HCT116 (cell line): ENCODE measurements around the gene SCAANT1. TPM values are rescaled to one million over a fixed set of nuclear protein-coding genes. Genes with fewer than 3 reads are reported as not detected.

Source experiments
- ATAC-seq: fragments of 200-7000 bp; cut with Tn5 transposase; 2 replicates; pipeline ENCODE4 v1.9.1; 2020; ENCODE audit warnings: mild to moderate bottlenecking, moderate library complexity
- BruUV-seq: library from RNA; stranded (reverse); fragments of 400-500 nt; replicated peaks from 2 replicates; lab custom pipeline; 2021; lab: Mats Ljungman, UMichigan
- CTCF ChIA-PET: fragments of 300-600 bp; sonication (Branson Sonifier 250); formaldehyde crosslinking; loops from one replicate; lab custom pipeline; 2021; ENCODE audit warnings: antibody characterized with exemption; lab: Charles Lee
- POLR2A ChIA-PET: fragments of 300-600, 350-600 bp; sonication (Branson Sonifier 250); formaldehyde crosslinking; loops from one replicate; lab custom pipeline; 2021; ENCODE audit warnings: antibody characterized with exemption; lab: Charles Lee
- RAD21 ChIA-PET, 2 experiments: fragments of 300-600 bp; sonication (Branson Sonifier 250); formaldehyde crosslinking; loops; one replicate each; lab custom pipeline; 2023; ENCODE audit warnings: low total read pairs in 2 of 2; ENCODE audit not compliant: uncharacterized antibody in 2 of 2, unreplicated experiment in 2 of 2, low non-redundant PET in 1 of 2; lab: Charles Lee
- DNase-seq: peaks from one replicate; pipeline ENCODE4 v3.0.0-alpha.2; 2010; ENCODE audit warnings: low read depth, low spot score
- H2AFZ ChIP-seq: fragments of 200-600 bp; shearing (Covaris generic), sonication (generic); 2 replicates; pipeline ENCODE4 v1.6.1; 2017; ENCODE audit warnings: low read depth, mixed run types, mixed read lengths, antibody characterized with exemption, low read length; ENCODE audit not compliant: poor library complexity, severe bottlenecking
- H3K27ac ChIP-seq: 2 replicates; pipeline ENCODE4 v1.5.1; 2012; ENCODE audit warnings: low read depth, low read length
- H3K27me3 ChIP-seq: fragments of 200-600 bp; sonication (generic); 2 replicates; pipeline ENCODE4 v1.6.1; 2016; ENCODE audit warnings: mixed run types, low read length, mixed read lengths; ENCODE audit not compliant: insufficient read depth
- H3K36me3 ChIP-seq, 2 experiments: fragments of 200-500 bp in 1 of 2; fragments of 200-600 bp in 1 of 2; sonication (Bioruptor generic) in 1 of 2; sonication (generic) in 1 of 2; 2 replicates each; pipeline versions ENCODE4 v1.5.1 to v1.6.1; 2014 to 2016; ENCODE audit warnings: low read length in 2 of 2, inconsistent platforms in 1 of 2, mixed read lengths in 1 of 2, mixed run types in 1 of 2; ENCODE audit not compliant: insufficient read depth in 2 of 2, control insufficient read depth in 1 of 2
- H3K4me1 ChIP-seq, 2 experiments: fragments of 200-600 bp in 1 of 2; sonication (generic) in 1 of 2; 2 replicates each; pipeline versions ENCODE4 v1.5.1 to v1.6.1; 2012 to 2017; ENCODE audit warnings: low read length in 2 of 2, inconsistent platforms in 1 of 2, mild to moderate bottlenecking in 1 of 2, mixed read lengths in 1 of 2, mixed run types in 1 of 2, moderate library complexity in 1 of 2; ENCODE audit not compliant: insufficient read depth in 2 of 2, control insufficient read depth in 1 of 2
- H3K4me2 ChIP-seq: fragments of 200-600 bp; sonication (generic); 2 replicates; pipeline ENCODE4 v1.6.1; 2017; ENCODE audit warnings: mixed run types, low read length, mixed read lengths
- H3K4me3 ChIP-seq, 2 experiments: fragments of 200-600 bp in 1 of 2; sonication (generic) in 1 of 2; replicated peaks in 1 of 2; 2 replicates each; pipeline ENCODE4 v1.5.1; 2011 to 2016; ENCODE audit warnings: low read length in 2 of 2, control low read depth in 1 of 2, low read depth in 1 of 2, mild to moderate bottlenecking in 1 of 2, mixed read lengths in 1 of 2, mixed run types in 1 of 2
- H3K79me2 ChIP-seq: fragments of 200-600 bp; sonication (generic); 2 replicates; pipeline ENCODE4 v1.6.1; 2017; ENCODE audit warnings: mild to moderate bottlenecking, mixed run types, low read length, moderate library complexity, mixed read lengths; ENCODE audit not compliant: insufficient read depth
- H3K9ac ChIP-seq: fragments of 200-600 bp; sonication (generic); 2 replicates; pipeline ENCODE4 v1.6.1; 2016; ENCODE audit warnings: low read length, mixed read lengths
- H3K9me2 ChIP-seq: fragments of 200-600 bp; sonication (generic), shearing (Covaris generic); 2 replicates; pipeline ENCODE4 v1.6.1; 2017; ENCODE audit warnings: mixed run types, mild to moderate bottlenecking, moderate library complexity; ENCODE audit not compliant: insufficient read depth
- H3K9me3 ChIP-seq, 2 experiments: fragments of 200-500 bp in 1 of 2; fragments of 200-600 bp in 1 of 2; sonication (Bioruptor generic) in 1 of 2; sonication (generic) in 1 of 2; 2 replicates each; pipeline ENCODE4 v1.6.1; 2014 to 2017; ENCODE audit warnings: low read length in 2 of 2, mixed read lengths in 2 of 2, inconsistent platforms in 1 of 2, low read depth in 1 of 2, mild to moderate bottlenecking in 1 of 2, mixed run types in 1 of 2, moderate library complexity in 1 of 2; ENCODE audit not compliant: control insufficient read depth in 1 of 2, insufficient read depth in 1 of 2
- H4K20me1 ChIP-seq: fragments of 200-600 bp; sonication (generic), shearing (Covaris generic); 2 replicates; pipeline ENCODE4 v1.6.1; 2017; ENCODE audit warnings: mixed run types, mild to moderate bottlenecking, moderate library complexity; ENCODE audit not compliant: insufficient read depth
- CBX3 ChIP-seq: IDR thresholded peaks from 2 replicates; pipeline ENCODE4 v1.6.1; 2012; ENCODE audit warnings: low read depth
- CEBPB ChIP-seq: IDR thresholded peaks from 2 replicates; pipeline ENCODE4 v1.6.1; 2012; ENCODE audit warnings: low read depth
- CTCF ChIP-seq, 3 experiments: fragments of 200-600 bp in 1 of 3; sonication (generic) in 1 of 3; IDR thresholded peaks in 2 of 3; conservative IDR thresholded peaks in 1 of 3; 2 replicates each; pipeline ENCODE4 v1.5.1; 2012 to 2017; ENCODE audit warnings: low read depth in 2 of 3, low read length in 2 of 3, antibody characterized with exemption in 1 of 3, borderline replicate concordance in 1 of 3, control low read depth in 1 of 3, mild to moderate bottlenecking in 1 of 3, mixed read lengths in 1 of 3, mixed run types in 1 of 3, moderate library complexity in 1 of 3; ENCODE audit not compliant: insufficient read depth in 1 of 3
- EGR1 ChIP-seq: IDR thresholded peaks from 2 replicates; pipeline ENCODE4 v1.6.1; 2012; ENCODE audit warnings: low read depth
- ELF1 ChIP-seq: IDR thresholded peaks from 2 replicates; pipeline ENCODE4 v1.6.1; 2012; ENCODE audit warnings: low read depth, borderline replicate concordance
- EZH2 ChIP-seq: fragments of 200-600 bp; sonication (generic); IDR thresholded peaks from 2 replicates; pipeline ENCODE4 v1.6.1; 2017; ENCODE audit warnings: antibody characterized with exemption, mixed run types
- EZH2phosphoT487 ChIP-seq: fragments of 200-600 bp; IDR thresholded peaks from 2 replicates; pipeline ENCODE4 v1.6.1; 2018; ENCODE audit warnings: antibody characterized with exemption, borderline replicate concordance
- MAX ChIP-seq: IDR thresholded peaks from 2 replicates; pipeline ENCODE4 v1.6.1; 2012
- POLR2AphosphoS5 ChIP-seq: IDR thresholded peaks from 2 replicates; pipeline ENCODE4 v1.6.1; 2011; ENCODE audit warnings: mild to moderate bottlenecking, low read depth, low read length, moderate library complexity
- RAD21 ChIP-seq: IDR thresholded peaks from 2 replicates; pipeline ENCODE4 v1.6.1; 2012; ENCODE audit warnings: low read depth, mild to moderate bottlenecking
- REST ChIP-seq: IDR thresholded peaks from 2 replicates; pipeline ENCODE4 v1.6.1; 2012; ENCODE audit warnings: low read depth
- TCF7L2 ChIP-seq: IDR thresholded peaks from 2 replicates; pipeline ENCODE4 v1.7.0; 2011; ENCODE audit warnings: borderline replicate concordance, inconsistent platforms; ENCODE audit not compliant: insufficient read depth, insufficient read length; ENCODE audit errors: extremely low read depth
- YY1 ChIP-seq: IDR thresholded peaks from 2 replicates; pipeline ENCODE4 v1.6.1; 2011; ENCODE audit warnings: low read length, low read depth, moderate library complexity, mild to moderate bottlenecking; ENCODE audit not compliant: insufficient replicate concordance; ENCODE audit errors: extremely low read depth
- ZNF274 ChIP-seq: fragments of 200-500 bp; sonication (Bioruptor generic); IDR thresholded peaks from 2 replicates; pipeline ENCODE4 v1.6.1; 2014; ENCODE audit warnings: mild to moderate bottlenecking, low read depth, low read length, inconsistent platforms
- intact Hi-C: fragments of 100-400 bp; cut with micrococcal nuclease; formaldehyde crosslinking; loops from 2 replicates; pipeline ENCODE4 v1.10.0; 2022
- total RNA-seq: library from RNA; stranded (reverse); gene quantifications from one replicate; pipeline ENCODE4 v1.2.1, GENCODE V29; 2021; ENCODE audit not compliant: unreplicated experiment
- TF ChIP-seq, protein P1 (sequence below): IDR thresholded peaks from 2 replicates; pipeline ENCODE4 v1.6.1; 2012

Gene SCAANT1
- total RNA-seq, 1 experiment from 2014 or later: not detected

DNA sequence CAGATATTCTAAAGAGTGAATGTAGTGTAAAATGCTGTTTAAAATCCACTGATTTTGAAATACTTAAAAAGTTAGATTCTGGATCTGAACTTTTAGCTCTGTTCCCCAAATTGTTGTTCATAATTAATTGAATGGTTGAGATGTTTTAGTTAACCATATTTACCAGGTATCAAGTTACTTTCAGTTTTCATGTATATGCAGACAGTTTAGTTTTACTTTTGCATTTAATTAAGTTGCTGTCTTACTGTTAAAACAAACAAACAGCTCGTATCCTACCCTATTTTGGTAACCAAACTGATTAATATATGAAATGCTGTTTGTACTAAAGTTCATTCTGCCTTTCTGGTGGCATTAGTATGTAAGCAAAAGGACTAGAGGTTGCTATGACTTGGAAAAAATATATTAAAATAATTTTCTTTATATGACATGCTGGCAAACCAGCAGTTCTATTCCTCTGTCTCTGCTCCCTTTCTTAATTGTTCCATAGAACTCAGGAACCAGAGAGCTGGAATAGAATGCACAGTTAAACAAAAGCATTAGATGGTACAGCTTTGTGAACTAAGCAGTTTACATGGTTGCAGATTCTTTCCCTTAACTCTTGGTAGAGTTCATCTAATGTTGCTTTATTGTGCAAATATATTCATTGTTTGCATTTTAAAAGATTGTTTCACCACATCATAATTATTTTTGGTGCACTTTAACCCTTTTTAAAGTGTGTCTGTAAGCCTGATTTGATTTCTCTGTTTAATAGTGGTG, 39.5 kb upstream of the SCAANT1 start:
- POLR2A ChIA-PET: no interaction called here
- CTCF ChIA-PET: no interaction called here
- Histone ChIP-seq H3K27ac (no peak overlapping the region), H3K9me2 (no peaks in the 10 kb centered on the region), H2AFZ (no peak overlapping the region), H4K20me1 (peaks cover 6% of the 10 kb centered on the region; the same call in 1 of the 2 replicates), H3K27me3 (no peaks in the 10 kb centered on the region), H3K4me1 (no peaks in the 10 kb centered on the region), H3K36me3 (no peaks in the 10 kb centered on the region), H3K4me2 (no peak overlapping the region)
- RAD21 ChIA-PET: no interaction called here
- no TSS peak for BruUV-seq
- TF ChIP-seq POLR2AphosphoS5: no peak
- TF ChIP-seq EGR1: no peak
- TF ChIP-seq, protein P1, sequence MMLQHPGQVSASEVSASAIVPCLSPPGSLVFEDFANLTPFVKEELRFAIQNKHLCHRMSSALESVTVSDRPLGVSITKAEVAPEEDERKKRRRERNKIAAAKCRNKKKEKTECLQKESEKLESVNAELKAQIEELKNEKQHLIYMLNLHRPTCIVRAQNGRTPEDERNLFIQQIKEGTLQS: no peak
- no peak for TF ChIP-seq TCF7L2
- no peak for TF ChIP-seq MAX
- no peak for TF ChIP-seq CBX3
- no peak for TF ChIP-seq ELF1
- TF ChIP-seq RAD21: no peak
- TF ChIP-seq YY1: no peak
- TF ChIP-seq CEBPB: no peak
- TF ChIP-seq EZH2phosphoT487: no peak
- no peak for TF ChIP-seq REST
- no peak for TF ChIP-seq CTCF (IDR thresholded peaks at IDR 0.05 in 2 of 3, conservative IDR thresholded peaks at IDR 0.05 in 1 of 3; ENCODE audit: borderline replicate concordance in 1 of 3, insufficient read depth in 1 of 3, low read depth in 2 of 3, low read length in 2 of 3)
- TF ChIP-seq ZNF274: no peak
- no peak for TF ChIP-seq EZH2
- TF ChIP-seq, all 23 proteins: peak for 0
- Histone ChIP-seq H3K79me2 (peaks cover 23% of the 10 kb centered on the region), H3K4me3 (no peak overlapping the region), H3K9ac (no peak overlapping the region), H3K9me3 (no peaks in the 10 kb centered on the region)
- intact Hi-C loops: no loop called here
- ATAC-seq (no peak), DNase-seq (no peak)
